ENCODE results near the gene GAP43.

GAP43 gene

GRCh38 chr3:115766587-115767482 lies 143.5 kb downstream of the GAP43 start:
- no peak for DNase-seq (ENCODE audit: low spot score)

GRCh38 chr3:115768661-115769060 lies 145.4 kb downstream of the GAP43 start:
- DNase-seq (ENCODE audit: low spot score), result no peak
